PC-9 (cell line): ENCODE measurements around the gene GLTP.

ENCODE experiments used
- CTCF ChIP-seq: fragments of 200-600 bp; sonication (generic); conservative IDR thresholded peaks from 2 replicates; pipeline ENCODE4 v1.6.1; 2017; ENCODE audit warnings: mixed run types, antibody characterized with exemption, mild to moderate bottlenecking, moderate library complexity
- EZH2 ChIP-seq: fragments of 200-600 bp; sonication (generic); IDR thresholded peaks from 2 replicates; pipeline ENCODE4 v1.8.0; 2017; ENCODE audit warnings: antibody characterized with exemption, low read depth

GRCh38 chr12:109815225-109815624 lies 65.1 kb downstream of the GLTP start:
- TF ChIP-seq CTCF: no peak
- TF ChIP-seq EZH2: no peak
